Measurements from ENCODE around the gene NPIPB4.
"Not testable (repeated sequence)": the region's sequence is repeated elsewhere in the genome, so short reads cannot be mapped to it uniquely, and the experiment has no call there.

The NPIPB4 gene

GRCh38 chr16:21857656-21858055 is at the start of gene NPIPB4:
NPIPB4 (minus strand) TSS chr16:21857756; CDS start chr16:21857378, 378 bp downstream.
- ATAC-seq, H3K4me1 Mint-ChIP-seq, H3K27ac Mint-ChIP-seq, H3K27me3 Mint-ChIP-seq, H3K9me3 Mint-ChIP-seq, H3K4me3 Mint-ChIP-seq, DNase-seq: not testable (repeated sequence)

- not testable (repeated sequence) for H3K27ac Mint-ChIP-seq, H3K4me3 Mint-ChIP-seq, H3K27me3 Mint-ChIP-seq, DNase-seq, ATAC-seq, H3K4me1 Mint-ChIP-seq, H3K9me3 Mint-ChIP-seq
These were observed 41.4 kb upstream of the NPIPB4 start for GRCh38 chr16:21898998-21899397.

- peak; percentile 1 to 10 for DNase-seq
- not testable (repeated sequence) for H3K9me3 Mint-ChIP-seq, ATAC-seq, H3K4me1 Mint-ChIP-seq, H3K27me3 Mint-ChIP-seq, H3K27ac Mint-ChIP-seq, H3K4me3 Mint-ChIP-seq
These were observed 24.4 kb upstream of the NPIPB4 start for GRCh38 chr16:21881988-21882387.

- H3K4me3 Mint-ChIP-seq: peak overlapping the region; percentile 72 to 78
- DNase-seq, H3K27ac Mint-ChIP-seq, H3K9me3 Mint-ChIP-seq, ATAC-seq, H3K27me3 Mint-ChIP-seq: not testable (repeated sequence)
- peaks cover 11% of the 10 kb centered on the region for H3K4me1 Mint-ChIP-seq
These were observed 20.4 kb downstream of the NPIPB4 start for GRCh38 chr16:21837186-21837585.

GRCh38 chr16:21836334-21836733 is 21.2 kb downstream of the NPIPB4 start:
- H3K4me3 Mint-ChIP-seq: peak overlapping the region in 1 of 2 donors; percentile 39
- H3K27me3 Mint-ChIP-seq, DNase-seq, H3K27ac Mint-ChIP-seq, ATAC-seq, H3K9me3 Mint-ChIP-seq: not testable (repeated sequence)
- peaks cover 11% of the 10 kb centered on the region for H3K4me1 Mint-ChIP-seq

GRCh38 chr16:21835747-21836146 is 21.8 kb downstream of the NPIPB4 start:
- H3K27me3 Mint-ChIP-seq, H3K9me3 Mint-ChIP-seq, ATAC-seq, H3K27ac Mint-ChIP-seq, H3K4me3 Mint-ChIP-seq, DNase-seq: not testable (repeated sequence)
- peaks cover 11% of the 10 kb centered on the region for H3K4me1 Mint-ChIP-seq

- H3K4me1 Mint-ChIP-seq: not testable (repeated sequence)
These were observed 23.3 kb downstream of the NPIPB4 start for GRCh38 chr16:21834211-21834610.

GRCh38 chr16:21829929-21830328 is 27.6 kb downstream of the NPIPB4 start:
- H3K27me3 Mint-ChIP-seq, ATAC-seq, H3K4me1 Mint-ChIP-seq, H3K27ac Mint-ChIP-seq, H3K4me3 Mint-ChIP-seq, H3K9me3 Mint-ChIP-seq, DNase-seq: not testable (repeated sequence)

More at GRCh38 chr16:21834211-21834610, 23.3 kb downstream of the NPIPB4 start:
- H3K27ac Mint-ChIP-seq, DNase-seq, H3K4me3 Mint-ChIP-seq, H3K27me3 Mint-ChIP-seq, H3K9me3 Mint-ChIP-seq, ATAC-seq: not testable (repeated sequence)

- H3K9me3 Mint-ChIP-seq, DNase-seq, ATAC-seq: not testable (repeated sequence)
These were observed 31.4 kb downstream of the NPIPB4 start for GRCh38 chr16:21826067-21826706.

GRCh38 chr16:21825526-21825925 is 32.0 kb downstream of the NPIPB4 start:
- H3K4me1 Mint-ChIP-seq, DNase-seq, H3K27me3 Mint-ChIP-seq, ATAC-seq, H3K4me3 Mint-ChIP-seq, H3K9me3 Mint-ChIP-seq: not testable (repeated sequence)
- H3K27ac Mint-ChIP-seq: peak overlapping the region in 1 of 2 donors; percentile 61

More at GRCh38 chr16:21826067-21826706, 31.4 kb downstream of the NPIPB4 start:
- not testable (repeated sequence) for H3K27me3 Mint-ChIP-seq, H3K4me3 Mint-ChIP-seq, H3K4me1 Mint-ChIP-seq, H3K27ac Mint-ChIP-seq

- not testable (repeated sequence) for H3K27ac Mint-ChIP-seq, H3K27me3 Mint-ChIP-seq, H3K9me3 Mint-ChIP-seq, H3K4me3 Mint-ChIP-seq, DNase-seq, ATAC-seq
- H3K4me1 Mint-ChIP-seq: peaks cover 22% of the 10 kb centered on the region
These were observed 34.3 kb downstream of the NPIPB4 start for GRCh38 chr16:21823258-21823657.

- Mint-ChIP-seq H3K27ac (peak overlapping the region; percentile 97), H3K4me3 (peak overlapping the region; percentile 90), H3K4me1 (peaks cover 22% of the 10 kb centered on the region)
- H3K27me3 Mint-ChIP-seq, DNase-seq, H3K9me3 Mint-ChIP-seq, ATAC-seq: not testable (repeated sequence)
These were observed 36.6 kb downstream of the NPIPB4 start for GRCh38 chr16:21820908-21821465.

- peak; percentile 99 for ATAC-seq
- peak overlapping the region; percentile 97 for H3K27ac Mint-ChIP-seq
- H3K9me3 Mint-ChIP-seq: not testable (repeated sequence)
These were observed 37.3 kb downstream of the NPIPB4 start for GRCh38 chr16:21820028-21820907.

GRCh38 chr16:21819617-21820016 is 37.9 kb downstream of the NPIPB4 start:
- peaks cover 22% of the 10 kb centered on the region for H3K4me1 Mint-ChIP-seq
- H3K9me3 Mint-ChIP-seq, DNase-seq, H3K27me3 Mint-ChIP-seq, ATAC-seq: not testable (repeated sequence)
- H3K4me3 Mint-ChIP-seq: peak overlapping the region; percentile 90
- H3K27ac Mint-ChIP-seq: peak overlapping the region; percentile 78 to 97

More at GRCh38 chr16:21820028-21820907, 37.3 kb downstream of the NPIPB4 start:
- peak overlapping the region; percentile 90 for H3K4me3 Mint-ChIP-seq
- peak; percentile 75 to 83 for DNase-seq
- not testable (repeated sequence) for H3K27me3 Mint-ChIP-seq
- H3K4me1 Mint-ChIP-seq: peaks cover 22% of the 10 kb centered on the region

- H3K27me3 Mint-ChIP-seq, DNase-seq, H3K9me3 Mint-ChIP-seq, H3K4me3 Mint-ChIP-seq, H3K27ac Mint-ChIP-seq: not testable (repeated sequence)
- peaks cover 22% of the 10 kb centered on the region for H3K4me1 Mint-ChIP-seq
- peak; percentile 37 for ATAC-seq
These were observed 40.5 kb downstream of the NPIPB4 start for GRCh38 chr16:21817012-21817411.

- peaks cover 19% of the 10 kb centered on the region for H3K4me1 Mint-ChIP-seq
- not testable (repeated sequence) for ATAC-seq, DNase-seq, H3K27me3 Mint-ChIP-seq, H3K27ac Mint-ChIP-seq, H3K4me3 Mint-ChIP-seq, H3K9me3 Mint-ChIP-seq
These were observed 41.9 kb downstream of the NPIPB4 start for GRCh38 chr16:21815694-21816093.

All from stimulated activated naive CD8-positive, alpha-beta T cell treated with anti-CD3 and anti-CD28 coated beads, Interleukin-15, amount 100 ng/mL, for 72 hours (primary cell).